Keratinocyte (primary cell): Measurements from ENCODE around the gene TRAPPC1.

Experiments
- EZH2 ChIP-seq: IDR thresholded peaks from one replicate; pipeline ENCODE4 v1.6.1; 2012; ENCODE audit warnings: inconsistent platforms, mild to moderate bottlenecking, low read length, moderate library complexity
- TF ChIP-seq, protein P1 (sequence below), 3 experiments: IDR thresholded peaks in 1 of 3; conservative IDR thresholded peaks in 1 of 3; optimal IDR thresholded peaks in 1 of 3; 2 replicates in 2 of 3; 3 replicates in 1 of 3; pipeline versions ENCODE3 to v1.5.1; 2011; ENCODE audit warnings: low read length in 3 of 3, mild to moderate bottlenecking in 3 of 3, moderate library complexity in 2 of 3, control low read depth in 1 of 3, inconsistent platforms in 1 of 3; ENCODE audit not compliant: insufficient read depth in 2 of 3; ENCODE audit errors: extremely low read depth in 1 of 3

DNA sequence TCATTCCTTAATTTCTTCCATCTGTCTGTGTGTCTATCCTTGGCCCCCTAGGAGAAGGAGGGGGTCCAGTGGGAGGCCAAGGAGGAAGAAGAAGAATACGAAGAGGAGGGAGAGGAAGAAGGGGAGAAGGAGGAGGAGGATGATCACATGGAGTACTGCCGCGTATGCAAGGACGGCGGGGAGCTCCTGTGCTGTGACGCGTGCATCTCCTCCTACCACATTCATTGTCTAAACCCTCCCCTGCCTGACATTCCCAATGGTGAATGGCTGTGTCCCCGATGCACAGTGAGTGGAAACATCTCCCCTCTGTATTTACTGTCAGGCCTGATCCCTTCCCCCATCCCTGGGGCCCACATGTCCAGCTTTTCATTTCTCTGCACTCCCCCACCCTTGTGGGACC lies 36.9 kb downstream of the TRAPPC1 start:
- TF ChIP-seq, protein P1, sequence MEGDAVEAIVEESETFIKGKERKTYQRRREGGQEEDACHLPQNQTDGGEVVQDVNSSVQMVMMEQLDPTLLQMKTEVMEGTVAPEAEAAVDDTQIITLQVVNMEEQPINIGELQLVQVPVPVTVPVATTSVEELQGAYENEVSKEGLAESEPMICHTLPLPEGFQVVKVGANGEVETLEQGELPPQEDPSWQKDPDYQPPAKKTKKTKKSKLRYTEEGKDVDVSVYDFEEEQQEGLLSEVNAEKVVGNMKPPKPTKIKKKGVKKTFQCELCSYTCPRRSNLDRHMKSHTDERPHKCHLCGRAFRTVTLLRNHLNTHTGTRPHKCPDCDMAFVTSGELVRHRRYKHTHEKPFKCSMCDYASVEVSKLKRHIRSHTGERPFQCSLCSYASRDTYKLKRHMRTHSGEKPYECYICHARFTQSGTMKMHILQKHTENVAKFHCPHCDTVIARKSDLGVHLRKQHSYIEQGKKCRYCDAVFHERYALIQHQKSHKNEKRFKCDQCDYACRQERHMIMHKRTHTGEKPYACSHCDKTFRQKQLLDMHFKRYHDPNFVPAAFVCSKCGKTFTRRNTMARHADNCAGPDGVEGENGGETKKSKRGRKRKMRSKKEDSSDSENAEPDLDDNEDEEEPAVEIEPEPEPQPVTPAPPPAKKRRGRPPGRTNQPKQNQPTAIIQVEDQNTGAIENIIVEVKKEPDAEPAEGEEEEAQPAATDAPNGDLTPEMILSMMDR (optimal IDR thresholded peaks at IDR 0.05 in 1 of 3, IDR thresholded peaks at IDR 0.05 in 1 of 3, conservative IDR thresholded peaks at IDR 0.05 in 1 of 3; ENCODE audit: extremely low read depth in 1 of 3, insufficient read depth in 2 of 3, low read length in 3 of 3), result no peak
- TF ChIP-seq EZH2, result no peak
